ENCODE results near the gene NSMCE3. TPM values are rescaled to one million over a fixed set of nuclear protein-coding genes. Genes with fewer than 3 reads are reported as not detected.

The NSMCE3 gene
- total RNA-seq, 5 donors from 2014 or later (not counting 1 experiment from before 2014, with no cell fraction given) = 14.2 to 38.7 (median 16.1) TPM

DNA sequence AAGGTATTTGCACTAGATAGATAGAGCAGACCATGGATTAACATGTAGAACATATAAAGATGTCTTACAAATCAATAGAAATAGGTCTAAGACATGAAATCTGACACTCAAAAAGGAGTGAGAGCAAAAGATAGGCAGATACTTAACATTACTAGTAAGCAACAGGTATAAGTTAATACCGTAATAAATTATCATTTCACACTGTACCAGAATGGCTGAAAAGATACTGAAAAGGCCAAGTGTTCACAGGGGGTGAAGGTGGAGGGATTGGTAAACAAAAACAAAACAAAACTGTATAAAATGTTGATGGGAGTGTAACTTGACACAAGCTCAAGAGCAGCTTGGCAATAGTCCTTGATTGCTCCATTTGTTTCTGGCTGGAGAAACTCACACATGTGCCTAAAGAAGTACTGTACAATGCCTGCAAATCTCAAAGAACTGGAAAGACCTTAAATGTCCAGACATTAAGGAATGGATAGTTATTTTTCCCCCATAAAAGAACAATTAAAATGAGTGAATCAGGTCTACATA is 3.5 kb downstream of the NSMCE3 start:
- WGBS (ENCODE audit: insufficient coverage) = no CpG with 5 or more reads among the region's 1 CpG
- ChIA-PET CTCF (interaction anchor here in 1 of 2 donors (0.9 kb wide), 1 partner anchor 19 kb away, joined by 3 read pairs; no protein-coding TSS in a partner anchor), POLR2A (no interaction called here)
- H3K4me3 Mint-ChIP-seq = peak overlapping the region in 1 of 3 donors; percentile 1
- DNase-seq = no peak
- H3K27me3 Mint-ChIP-seq = no peaks in the 10 kb centered on the region
- Histone ChIP-seq H3K4me1 (ENCODE audit: control insufficient read depth in 1 of 2, extremely low read depth in 1 of 2, insufficient read depth in 2 of 2, low read length in 2 of 2) (peaks cover 12 to 22% of the 10 kb centered on the region in 2 experiments), H3K4me3 (ENCODE audit: control insufficient read depth in 1 of 2, extremely low read depth in 1 of 2, low read length in 1 of 2) (no peak overlapping the region), H3K9me3 (no peaks in the 10 kb centered on the region), H3K36me3 (ENCODE audit: control insufficient read depth in 2 of 2, extremely low read depth in 1 of 2, insufficient read depth in 1 of 2, low read length in 1 of 2) (no peaks in the 10 kb centered on the region), H3K27me3 (replicated peaks in 1 of 2; ENCODE audit: control insufficient read depth in 2 of 2, extremely low read depth in 1 of 2, insufficient read depth in 2 of 2, low read length in 1 of 2) (no peaks in the 10 kb centered on the region), H3K27ac (ENCODE audit: low read length) (no peak overlapping the region)
- no peak for ATAC-seq (replicated peaks in 1 of 4)
- peaks cover 14% of the 10 kb centered on the region for H3K36me3 Mint-ChIP-seq
- no peaks in the 10 kb centered on the region for H3K9me3 Mint-ChIP-seq
- no peak overlapping the region for H3K27ac Mint-ChIP-seq
- H3K4me1 Mint-ChIP-seq = peaks cover 60 to 66% (median 64%) of the 10 kb centered on the region in 3 donors

DNA sequence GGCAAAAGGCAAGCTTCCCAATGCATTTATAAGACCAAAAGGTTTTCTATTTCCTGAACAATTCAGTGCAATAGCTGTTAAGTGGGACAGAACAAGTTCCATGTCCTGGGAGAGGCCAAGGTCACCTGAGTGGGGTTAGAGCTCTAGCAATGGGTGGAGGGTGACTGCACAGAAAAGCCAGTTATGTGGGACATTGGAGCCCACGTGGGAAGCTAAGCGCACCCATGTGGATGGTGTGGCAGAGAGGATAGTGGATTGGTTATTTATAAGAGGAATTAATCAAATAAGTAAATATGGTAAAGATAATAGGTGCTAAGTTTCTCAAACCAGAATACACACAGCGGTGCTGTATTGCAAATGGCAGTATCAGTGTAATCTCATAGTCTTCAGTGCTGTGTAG is 6.3 kb downstream of the NSMCE3 start:
- DNase-seq (no peak), ATAC-seq (replicated peaks in 1 of 4) (peak in 1 of 4 experiments; percentile 31)
- no CpG with 5 or more reads among the region's 3 CpGs for WGBS (ENCODE audit: insufficient coverage)
- H3K27ac ChIP-seq (ENCODE audit: low read length) = no peak overlapping the region
- no peaks in the 10 kb centered on the region for H3K9me3 ChIP-seq
- ChIA-PET POLR2A (no interaction called here), CTCF (no interaction called here)
- no peak overlapping the region for H3K4me3 ChIP-seq (ENCODE audit: control insufficient read depth in 1 of 2, extremely low read depth in 1 of 2, low read length in 1 of 2)
- peak overlapping the region; percentile 8 to 28 for H3K27ac Mint-ChIP-seq
- no peaks in the 10 kb centered on the region for H3K9me3 Mint-ChIP-seq
- H3K36me3 ChIP-seq (ENCODE audit: control insufficient read depth in 2 of 2, extremely low read depth in 1 of 2, insufficient read depth in 1 of 2, low read length in 1 of 2) = no peaks in the 10 kb centered on the region
- H3K27me3 ChIP-seq (replicated peaks in 1 of 2; ENCODE audit: control insufficient read depth in 2 of 2, extremely low read depth in 1 of 2, insufficient read depth in 2 of 2, low read length in 1 of 2) = no peaks in the 10 kb centered on the region
- H3K4me3 Mint-ChIP-seq = peak overlapping the region in 1 of 3 donors; percentile 10
- H3K4me1 ChIP-seq (ENCODE audit: control insufficient read depth in 1 of 2, extremely low read depth in 1 of 2, insufficient read depth in 2 of 2, low read length in 2 of 2) = peaks cover 5 to 10% of the 10 kb centered on the region in 2 experiments
- H3K36me3 Mint-ChIP-seq = peaks cover 14% of the 10 kb centered on the region
- peaks cover 40 to 48% (median 44%) of the 10 kb centered on the region in 3 donors for H3K4me1 Mint-ChIP-seq
- no peaks in the 10 kb centered on the region for H3K27me3 Mint-ChIP-seq

DNA sequence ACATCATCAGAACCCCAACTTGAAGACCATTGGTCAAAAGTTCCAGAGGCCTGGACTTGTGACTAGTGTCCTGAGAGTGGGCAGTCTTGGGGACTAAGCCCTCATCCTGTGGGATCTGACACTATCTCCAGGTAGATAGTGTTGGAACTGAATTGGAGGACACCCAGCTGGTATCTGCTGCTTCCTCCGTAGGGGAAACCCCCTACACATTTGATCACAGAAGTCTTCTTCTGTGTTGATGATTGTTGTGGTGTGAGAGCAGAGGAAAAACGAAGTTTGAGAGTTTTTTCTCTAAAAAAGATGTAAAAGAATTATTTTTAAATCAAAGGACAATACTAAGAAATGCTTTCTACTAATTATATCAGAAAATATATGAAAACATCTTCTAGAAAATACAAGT is 6.9 kb downstream of the NSMCE3 start:
- H3K27me3 ChIP-seq (replicated peaks in 1 of 2; ENCODE audit: control insufficient read depth in 2 of 2, extremely low read depth in 1 of 2, insufficient read depth in 2 of 2, low read length in 1 of 2) = no peaks in the 10 kb centered on the region
- no peaks in the 10 kb centered on the region for H3K9me3 ChIP-seq
- Mint-ChIP-seq H3K27me3 (no peaks in the 10 kb centered on the region), H3K36me3 (peaks cover 14% of the 10 kb centered on the region), H3K27ac (no peak overlapping the region), H3K9me3 (no peaks in the 10 kb centered on the region), H3K4me3 (peak overlapping the region in 1 of 3 donors; percentile 10), H3K4me1 (peaks cover 36 to 44% (median 39%) of the 10 kb centered on the region in 3 donors)
- ChIA-PET POLR2A (no interaction called here), CTCF (no interaction called here)
- no peaks in the 10 kb centered on the region for H3K36me3 ChIP-seq (ENCODE audit: control insufficient read depth in 2 of 2, extremely low read depth in 1 of 2, insufficient read depth in 1 of 2, low read length in 1 of 2)
- H3K4me1 ChIP-seq (ENCODE audit: control insufficient read depth in 1 of 2, extremely low read depth in 1 of 2, insufficient read depth in 2 of 2, low read length in 2 of 2) = peaks cover 4 to 7% of the 10 kb centered on the region in 2 experiments
- peak in 7 of 35 experiments; percentile 2 to 39 (median 12) for DNase-seq
- H3K4me3 ChIP-seq (ENCODE audit: control insufficient read depth in 1 of 2, extremely low read depth in 1 of 2, low read length in 1 of 2) = no peak overlapping the region
- H3K27ac ChIP-seq (ENCODE audit: low read length) = no peak overlapping the region
- peak in 3 of 4 experiments; percentile 55 to 84 (median 65) for ATAC-seq (replicated peaks in 1 of 4)
- no CpG with 5 or more reads among the region's 2 CpGs for WGBS (ENCODE audit: insufficient coverage)

DNA sequence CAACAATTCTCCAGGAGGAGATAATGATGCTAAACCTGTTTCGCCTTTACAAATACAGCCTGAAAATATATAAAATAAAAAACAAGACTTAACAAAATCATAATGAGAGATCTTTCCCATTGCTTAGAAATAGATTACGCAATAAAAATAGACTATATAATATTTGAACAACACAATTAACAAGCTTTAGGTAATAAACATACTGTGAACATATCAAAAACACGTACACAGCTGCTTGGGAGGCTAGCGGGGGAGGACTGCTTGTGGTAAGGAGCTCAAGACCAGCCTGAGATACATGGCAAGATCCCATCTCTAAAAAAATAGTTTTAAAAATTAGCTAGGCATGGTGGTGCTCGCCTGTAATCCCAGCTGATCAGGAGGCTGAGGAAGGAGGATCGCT is 8.7 kb downstream of the NSMCE3 start:
- ChIA-PET CTCF (no interaction called here), POLR2A (no interaction called here)
- Histone ChIP-seq H3K36me3 (ENCODE audit: control insufficient read depth in 2 of 2, extremely low read depth in 1 of 2, insufficient read depth in 1 of 2, low read length in 1 of 2) (no peaks in the 10 kb centered on the region), H3K9me3 (no peaks in the 10 kb centered on the region), H3K4me3 (ENCODE audit: control insufficient read depth in 1 of 2, extremely low read depth in 1 of 2, low read length in 1 of 2) (no peak overlapping the region), H3K27ac (ENCODE audit: low read length) (no peak overlapping the region), H3K27me3 (replicated peaks in 1 of 2; ENCODE audit: control insufficient read depth in 2 of 2, extremely low read depth in 1 of 2, insufficient read depth in 2 of 2, low read length in 1 of 2) (no peaks in the 10 kb centered on the region), H3K4me1 (ENCODE audit: control insufficient read depth in 1 of 2, extremely low read depth in 1 of 2, insufficient read depth in 2 of 2, low read length in 2 of 2) (peaks cover 0 to 3% of the 10 kb centered on the region in 2 experiments)
- H3K4me1 Mint-ChIP-seq = peaks cover 18 to 25% (median 21%) of the 10 kb centered on the region in 3 donors
- H3K27me3 Mint-ChIP-seq = peaks cover 0 to under 1% of the 10 kb centered on the region in 2 donors
- H3K4me3 Mint-ChIP-seq = no peak overlapping the region
- ATAC-seq (replicated peaks in 1 of 4) (no peak), DNase-seq (no peak)
- 100% methylated on average over 1 of the region's 6 CpGs for WGBS (ENCODE audit: insufficient coverage)
- no peaks in the 10 kb centered on the region for H3K9me3 Mint-ChIP-seq
- H3K36me3 Mint-ChIP-seq = no peaks in the 10 kb centered on the region
- no peak overlapping the region for H3K27ac Mint-ChIP-seq

DNA sequence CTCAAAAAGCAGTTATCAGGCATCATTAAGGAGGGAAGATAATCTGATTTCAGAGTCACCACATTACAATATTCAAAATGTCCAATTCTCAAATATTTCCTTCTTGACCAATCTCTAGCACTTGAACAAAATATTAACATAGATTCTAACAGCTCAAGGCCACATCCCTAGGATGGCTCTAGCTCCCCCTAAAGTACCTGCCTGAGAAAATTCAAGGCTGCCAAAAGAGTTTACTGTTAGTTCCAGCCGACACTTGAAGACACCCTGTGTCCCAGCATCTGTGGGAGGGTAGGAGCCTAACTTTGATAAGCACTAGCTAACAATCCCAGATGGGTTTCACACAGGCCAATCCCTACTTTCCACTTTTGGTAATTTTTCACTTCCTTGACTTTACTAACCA is 10.4 kb downstream of the NSMCE3 start:
- no peaks in the 10 kb centered on the region for H3K36me3 Mint-ChIP-seq
- POLR2A ChIA-PET = no interaction called here
- H3K4me3 ChIP-seq (ENCODE audit: control insufficient read depth in 1 of 2, extremely low read depth in 1 of 2, low read length in 1 of 2) = no peak overlapping the region
- no peak overlapping the region for H3K27ac ChIP-seq (ENCODE audit: low read length)
- no peak overlapping the region for H3K27ac Mint-ChIP-seq
- no peaks in the 10 kb centered on the region for H3K9me3 Mint-ChIP-seq
- no CpG with 5 or more reads among the region's 1 CpG for WGBS (ENCODE audit: insufficient coverage)
- CTCF ChIA-PET = no interaction called here
- DNase-seq (no peak), ATAC-seq (replicated peaks in 1 of 4) (no peak)
- H3K4me1 ChIP-seq (ENCODE audit: control insufficient read depth in 1 of 2, extremely low read depth in 1 of 2, insufficient read depth in 2 of 2, low read length in 2 of 2) = peaks cover 0 to 3% of the 10 kb centered on the region in 2 experiments
- H3K27me3 Mint-ChIP-seq = peaks cover 1 to 4% of the 10 kb centered on the region in 2 donors
- no peaks in the 10 kb centered on the region for H3K9me3 ChIP-seq
- peaks cover 10 to 16% (median 12%) of the 10 kb centered on the region in 3 donors for H3K4me1 Mint-ChIP-seq
- H3K27me3 ChIP-seq (replicated peaks in 1 of 2; ENCODE audit: control insufficient read depth in 2 of 2, extremely low read depth in 1 of 2, insufficient read depth in 2 of 2, low read length in 1 of 2) = no peaks in the 10 kb centered on the region
- no peak overlapping the region for H3K4me3 Mint-ChIP-seq
- H3K36me3 ChIP-seq (ENCODE audit: control insufficient read depth in 2 of 2, extremely low read depth in 1 of 2, insufficient read depth in 1 of 2, low read length in 1 of 2) = no peaks in the 10 kb centered on the region

DNA sequence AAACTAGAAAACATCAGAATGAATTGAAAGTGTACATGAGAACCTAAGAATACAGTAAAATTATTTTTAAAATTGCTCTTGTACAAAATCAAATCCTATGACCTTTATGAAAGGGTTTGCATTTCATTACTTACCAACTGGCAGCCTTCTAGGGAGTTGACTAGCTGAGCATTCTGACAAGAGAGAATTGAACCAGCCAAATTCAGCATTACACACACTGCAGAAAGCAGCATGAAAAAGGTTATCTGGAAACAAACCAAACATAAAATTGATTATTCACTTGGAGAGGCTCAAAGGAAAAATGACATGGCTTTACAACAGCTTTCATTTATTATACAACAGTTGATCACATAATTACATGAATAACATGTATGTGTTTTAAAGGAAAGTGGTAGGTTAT is 17.4 kb downstream of the NSMCE3 start:
- CTCF ChIA-PET = interaction anchor here in 1 of 2 donors (0.6 kb wide), 1 partner anchor 214 kb away, joined by 3 read pairs; no protein-coding TSS in a partner anchor
- Histone ChIP-seq H3K9me3 (no peaks in the 10 kb centered on the region), H3K4me1 (ENCODE audit: control insufficient read depth in 1 of 2, extremely low read depth in 1 of 2, insufficient read depth in 2 of 2, low read length in 2 of 2) (no peaks in the 10 kb centered on the region), H3K27me3 (replicated peaks in 1 of 2; ENCODE audit: control insufficient read depth in 2 of 2, extremely low read depth in 1 of 2, insufficient read depth in 2 of 2, low read length in 1 of 2) (no peaks in the 10 kb centered on the region), H3K4me3 (ENCODE audit: control insufficient read depth in 1 of 2, extremely low read depth in 1 of 2, low read length in 1 of 2) (no peak overlapping the region), H3K36me3 (ENCODE audit: control insufficient read depth in 2 of 2, extremely low read depth in 1 of 2, insufficient read depth in 1 of 2, low read length in 1 of 2) (no peaks in the 10 kb centered on the region), H3K27ac (ENCODE audit: low read length) (no peak overlapping the region)
- peaks cover 4 to 10% of the 10 kb centered on the region in 2 donors for H3K27me3 Mint-ChIP-seq
- H3K27ac Mint-ChIP-seq = no peak overlapping the region
- no peak overlapping the region for H3K4me3 Mint-ChIP-seq
- DNase-seq = no peak
- POLR2A ChIA-PET = no interaction called here
- peaks cover 0 to 4% (median 0%) of the 10 kb centered on the region in 3 donors for H3K9me3 Mint-ChIP-seq
- no peaks in the 10 kb centered on the region for H3K36me3 Mint-ChIP-seq
- H3K4me1 Mint-ChIP-seq = no peaks in the 10 kb centered on the region
- no peak for ATAC-seq (replicated peaks in 1 of 4)

All from T-cell (primary cell).